ENCODE data around the gene SOCS7.

Gene SOCS7, protein sequence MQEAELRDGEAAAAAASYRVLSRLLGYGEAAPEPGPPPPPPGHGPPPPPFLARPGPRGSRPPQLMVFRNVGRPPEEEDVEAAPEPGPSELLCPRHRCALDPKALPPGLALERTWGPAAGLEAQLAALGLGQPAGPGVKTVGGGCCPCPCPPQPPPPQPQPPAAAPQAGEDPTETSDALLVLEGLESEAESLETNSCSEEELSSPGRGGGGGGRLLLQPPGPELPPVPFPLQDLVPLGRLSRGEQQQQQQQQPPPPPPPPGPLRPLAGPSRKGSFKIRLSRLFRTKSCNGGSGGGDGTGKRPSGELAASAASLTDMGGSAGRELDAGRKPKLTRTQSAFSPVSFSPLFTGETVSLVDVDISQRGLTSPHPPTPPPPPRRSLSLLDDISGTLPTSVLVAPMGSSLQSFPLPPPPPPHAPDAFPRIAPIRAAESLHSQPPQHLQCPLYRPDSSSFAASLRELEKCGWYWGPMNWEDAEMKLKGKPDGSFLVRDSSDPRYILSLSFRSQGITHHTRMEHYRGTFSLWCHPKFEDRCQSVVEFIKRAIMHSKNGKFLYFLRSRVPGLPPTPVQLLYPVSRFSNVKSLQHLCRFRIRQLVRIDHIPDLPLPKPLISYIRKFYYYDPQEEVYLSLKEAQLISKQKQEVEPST
- 27.8 to 38.1 (median 36.5) reads per million in 3 donors for total RNA-seq

DNA sequence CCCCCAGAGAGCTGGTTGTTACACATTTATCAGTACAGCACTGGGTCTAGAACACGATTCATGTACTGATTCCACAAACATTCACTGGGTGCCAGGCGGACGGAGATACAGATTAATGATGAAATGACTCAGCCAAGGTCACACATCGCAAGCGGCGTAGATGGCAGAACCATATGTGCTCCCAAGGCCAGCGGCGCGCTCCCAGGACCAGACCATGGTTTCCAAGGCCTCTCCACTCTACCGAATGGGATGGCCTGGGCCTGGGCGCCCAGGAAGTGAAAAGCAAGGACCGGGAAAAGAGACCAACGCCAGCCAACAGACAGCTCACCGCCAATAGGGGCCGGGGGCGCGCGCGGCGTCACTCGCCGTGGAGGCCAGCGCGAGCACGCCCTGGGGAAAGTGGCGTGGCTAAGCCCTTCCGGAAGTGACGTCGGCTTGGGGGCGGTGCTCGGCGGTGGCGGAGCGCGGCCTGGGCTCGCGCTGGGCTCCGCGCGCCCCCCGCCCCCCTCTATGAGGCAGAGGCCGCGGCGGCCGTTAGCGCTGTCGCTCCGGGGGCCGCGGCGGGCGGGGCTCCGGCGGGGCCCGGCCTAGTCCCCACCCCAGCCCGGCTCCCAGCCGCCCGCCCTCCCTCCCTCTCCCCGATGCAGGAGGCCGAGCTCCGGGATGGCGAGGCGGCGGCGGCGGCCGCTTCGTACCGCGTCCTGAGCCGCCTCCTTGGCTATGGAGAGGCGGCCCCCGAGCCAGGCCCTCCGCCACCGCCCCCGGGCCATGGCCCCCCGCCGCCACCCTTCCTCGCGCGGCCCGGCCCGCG lies at the start of gene SOCS7:
SOCS7 (plus strand) TSS at position 433 of the 811 bp plus-strand sequence; CDS start at position 642, 209 bp downstream.
- Histone ChIP-seq H3K27me3 (replicated peaks; ENCODE audit: control insufficient read depth, insufficient read depth, low read length, poor library complexity, severe bottlenecking) (no peaks in the 10 kb centered on the region), H3K4me1 (ENCODE audit: control insufficient read depth, insufficient read depth, low read length, poor library complexity, severe bottlenecking) (peaks cover 11% of the 10 kb centered on the region), H3K4me3 (ENCODE audit: insufficient read depth, low read depth, low read length, poor library complexity, severe bottlenecking) (peak within 1 kb of the TSS; percentile 72), H3K27ac (ENCODE audit: insufficient read depth, low read length, poor library complexity, severe bottlenecking) (peak within 1 kb of the TSS; percentile 73), H3K36me3 (ENCODE audit: control insufficient read depth, insufficient read depth, low read length) (no peaks in the 10 kb centered on the region), H3K9me3 (ENCODE audit: control insufficient read depth, low read length) (no peaks in the 10 kb centered on the region)
- DNase-seq = peak; percentile 82 to 88 (median 83)

DNA sequence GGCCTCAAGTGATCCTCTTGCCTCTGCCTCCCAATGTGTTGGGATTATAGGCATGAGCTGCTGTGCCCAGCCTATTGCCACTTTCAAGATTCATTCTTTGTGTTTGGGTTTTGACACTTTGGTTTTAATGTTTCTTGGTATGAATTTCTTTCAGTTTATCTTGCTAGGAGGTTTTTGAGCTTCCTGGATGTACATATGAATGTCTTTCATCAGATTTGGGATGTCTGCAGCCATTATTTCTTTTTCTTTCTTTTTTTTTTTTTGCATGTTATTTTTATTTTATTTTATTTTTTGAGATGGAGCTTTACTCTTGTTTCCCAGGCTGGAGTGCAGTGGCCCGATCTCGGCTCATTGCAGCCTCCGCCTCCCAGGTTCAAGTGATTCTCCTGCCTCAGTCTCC lies 36.1 kb upstream of the SOCS7 start:
- H3K27ac ChIP-seq (ENCODE audit: insufficient read depth, low read length, poor library complexity, severe bottlenecking) = no peak overlapping the region
- no peaks in the 10 kb centered on the region for H3K9me3 ChIP-seq (ENCODE audit: control insufficient read depth, low read length)
- H3K36me3 ChIP-seq (ENCODE audit: control insufficient read depth, insufficient read depth, low read length) = peaks cover 11% of the 10 kb centered on the region
- no peaks in the 10 kb centered on the region for H3K27me3 ChIP-seq (replicated peaks; ENCODE audit: control insufficient read depth, insufficient read depth, low read length, poor library complexity, severe bottlenecking)
- no peaks in the 10 kb centered on the region for H3K4me1 ChIP-seq (ENCODE audit: control insufficient read depth, insufficient read depth, low read length, poor library complexity, severe bottlenecking)
- DNase-seq = no peak
- no peak overlapping the region for H3K4me3 ChIP-seq (ENCODE audit: insufficient read depth, low read depth, low read length, poor library complexity, severe bottlenecking)

DNA sequence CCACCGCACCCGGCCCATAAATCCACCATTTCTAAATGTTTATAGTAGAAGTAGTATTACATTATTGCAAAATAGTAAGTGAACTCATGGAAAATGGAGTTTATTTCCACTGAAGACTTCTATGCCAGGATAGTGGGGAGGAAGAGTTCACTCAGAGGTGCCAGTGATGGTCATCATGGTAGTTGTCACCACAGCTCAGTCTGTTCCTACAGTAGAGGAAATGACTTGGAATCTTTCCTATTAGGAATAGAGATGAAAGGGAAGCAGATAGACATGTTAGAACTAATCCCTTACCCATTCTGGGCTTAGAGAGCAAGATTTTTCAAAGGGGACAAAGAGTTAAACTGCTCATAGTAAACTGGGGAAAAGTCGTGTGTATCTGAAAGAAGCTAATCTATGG lies 34.6 kb upstream of the SOCS7 start:
- DNase-seq = no peak
- no peaks in the 10 kb centered on the region for H3K9me3 ChIP-seq (ENCODE audit: control insufficient read depth, low read length)
- H3K36me3 ChIP-seq (ENCODE audit: control insufficient read depth, insufficient read depth, low read length) = peaks cover 17% of the 10 kb centered on the region
- H3K4me1 ChIP-seq (ENCODE audit: control insufficient read depth, insufficient read depth, low read length, poor library complexity, severe bottlenecking) = no peaks in the 10 kb centered on the region
- no peak overlapping the region for H3K4me3 ChIP-seq (ENCODE audit: insufficient read depth, low read depth, low read length, poor library complexity, severe bottlenecking)
- no peaks in the 10 kb centered on the region for H3K27me3 ChIP-seq (replicated peaks; ENCODE audit: control insufficient read depth, insufficient read depth, low read length, poor library complexity, severe bottlenecking)
- no peak overlapping the region for H3K27ac ChIP-seq (ENCODE audit: insufficient read depth, low read length, poor library complexity, severe bottlenecking)

DNA sequence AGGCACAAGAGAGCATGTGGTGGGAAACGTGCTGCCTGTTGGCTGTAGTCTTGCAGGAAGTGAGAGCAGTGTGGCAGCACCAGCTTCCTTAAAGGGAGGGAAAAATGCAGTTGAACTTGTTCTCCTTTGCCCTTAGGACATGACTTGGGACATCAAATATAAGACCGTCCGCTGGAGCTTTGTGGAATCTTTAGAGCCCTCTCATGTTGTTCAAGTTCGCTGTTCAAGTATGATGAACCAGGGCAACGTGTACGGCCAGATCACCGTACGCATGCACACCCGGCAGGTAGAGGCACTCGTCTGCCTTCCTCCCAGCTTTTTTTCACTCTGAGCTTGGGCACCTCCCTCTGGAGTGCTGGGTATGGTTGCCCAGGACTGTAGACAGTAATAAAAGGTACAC lies 31.2 kb upstream of the SOCS7 start:
- Histone ChIP-seq H3K36me3 (ENCODE audit: control insufficient read depth, insufficient read depth, low read length) (peaks cover 24% of the 10 kb centered on the region), H3K4me3 (ENCODE audit: insufficient read depth, low read depth, low read length, poor library complexity, severe bottlenecking) (no peak overlapping the region), H3K27me3 (replicated peaks; ENCODE audit: control insufficient read depth, insufficient read depth, low read length, poor library complexity, severe bottlenecking) (no peaks in the 10 kb centered on the region), H3K9me3 (ENCODE audit: control insufficient read depth, low read length) (no peaks in the 10 kb centered on the region), H3K27ac (ENCODE audit: insufficient read depth, low read length, poor library complexity, severe bottlenecking) (no peak overlapping the region), H3K4me1 (ENCODE audit: control insufficient read depth, insufficient read depth, low read length, poor library complexity, severe bottlenecking) (no peaks in the 10 kb centered on the region)
- no peak for DNase-seq

DNA sequence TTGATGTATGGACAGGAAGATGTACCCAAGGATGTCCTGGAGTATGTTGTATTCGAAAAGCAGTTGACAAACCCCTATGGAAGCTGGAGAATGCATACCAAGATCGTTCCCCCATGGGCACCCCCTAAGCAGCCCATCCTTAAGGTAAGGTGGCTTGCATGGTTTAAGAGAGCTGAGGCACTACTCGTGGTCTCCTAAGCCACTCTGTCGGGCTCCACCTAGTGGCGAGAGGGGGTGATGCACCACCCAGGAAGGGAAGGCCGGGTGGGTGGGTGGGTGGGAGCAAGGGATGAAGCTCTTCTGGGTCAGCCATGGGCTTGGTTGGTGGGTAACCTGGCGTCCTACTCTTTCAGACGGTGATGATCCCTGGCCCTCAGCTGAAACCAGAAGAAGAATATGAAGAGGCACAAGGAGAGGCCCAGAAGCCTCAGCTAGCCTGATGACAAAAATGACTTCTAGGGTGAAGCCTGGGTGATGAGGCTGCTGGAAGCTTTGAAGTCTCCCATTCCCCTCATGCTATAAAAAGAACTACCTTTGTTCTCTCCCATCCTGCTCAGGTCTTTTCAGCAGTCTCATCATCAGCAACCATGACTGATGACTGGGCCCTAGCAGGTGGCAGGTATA lies 29.4 kb upstream of the SOCS7 start:
- Histone ChIP-seq H3K4me3 (ENCODE audit: insufficient read depth, low read depth, low read length, poor library complexity, severe bottlenecking) (no peak overlapping the region), H3K27ac (ENCODE audit: insufficient read depth, low read length, poor library complexity, severe bottlenecking) (no peak overlapping the region), H3K36me3 (ENCODE audit: control insufficient read depth, insufficient read depth, low read length) (peaks cover 20% of the 10 kb centered on the region), H3K27me3 (replicated peaks; ENCODE audit: control insufficient read depth, insufficient read depth, low read length, poor library complexity, severe bottlenecking) (no peaks in the 10 kb centered on the region), H3K9me3 (ENCODE audit: control insufficient read depth, low read length) (no peaks in the 10 kb centered on the region), H3K4me1 (ENCODE audit: control insufficient read depth, insufficient read depth, low read length, poor library complexity, severe bottlenecking) (no peaks in the 10 kb centered on the region)
- peak; percentile 34 to 55 (median 35) for DNase-seq

DNA sequence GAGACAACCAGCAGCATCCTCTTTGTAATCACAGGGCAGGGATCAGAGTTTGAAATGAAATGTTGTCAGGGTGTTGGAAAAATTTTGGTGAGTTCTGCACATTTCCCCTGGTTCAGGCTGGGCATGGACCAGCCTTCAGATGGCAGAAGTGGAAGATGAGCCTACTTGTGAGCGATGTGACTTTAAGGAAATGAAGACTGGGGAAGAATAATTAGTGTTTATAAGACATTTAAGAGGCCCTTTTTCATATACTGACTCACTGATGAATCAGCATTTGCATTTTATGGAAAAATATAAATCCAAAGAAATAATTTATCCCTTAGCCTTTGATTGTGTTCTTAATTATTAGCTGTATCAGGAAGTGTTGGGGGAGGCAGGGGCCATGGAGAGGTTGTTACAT lies 28.7 kb upstream of the SOCS7 start:
- H3K4me1 ChIP-seq (ENCODE audit: control insufficient read depth, insufficient read depth, low read length, poor library complexity, severe bottlenecking) = no peaks in the 10 kb centered on the region
- H3K27ac ChIP-seq (ENCODE audit: insufficient read depth, low read length, poor library complexity, severe bottlenecking) = no peak overlapping the region
- H3K9me3 ChIP-seq (ENCODE audit: control insufficient read depth, low read length) = no peaks in the 10 kb centered on the region
- no peaks in the 10 kb centered on the region for H3K27me3 ChIP-seq (replicated peaks; ENCODE audit: control insufficient read depth, insufficient read depth, low read length, poor library complexity, severe bottlenecking)
- no peak for DNase-seq
- peaks cover 20% of the 10 kb centered on the region for H3K36me3 ChIP-seq (ENCODE audit: control insufficient read depth, insufficient read depth, low read length)
- H3K4me3 ChIP-seq (ENCODE audit: insufficient read depth, low read depth, low read length, poor library complexity, severe bottlenecking) = no peak overlapping the region

DNA sequence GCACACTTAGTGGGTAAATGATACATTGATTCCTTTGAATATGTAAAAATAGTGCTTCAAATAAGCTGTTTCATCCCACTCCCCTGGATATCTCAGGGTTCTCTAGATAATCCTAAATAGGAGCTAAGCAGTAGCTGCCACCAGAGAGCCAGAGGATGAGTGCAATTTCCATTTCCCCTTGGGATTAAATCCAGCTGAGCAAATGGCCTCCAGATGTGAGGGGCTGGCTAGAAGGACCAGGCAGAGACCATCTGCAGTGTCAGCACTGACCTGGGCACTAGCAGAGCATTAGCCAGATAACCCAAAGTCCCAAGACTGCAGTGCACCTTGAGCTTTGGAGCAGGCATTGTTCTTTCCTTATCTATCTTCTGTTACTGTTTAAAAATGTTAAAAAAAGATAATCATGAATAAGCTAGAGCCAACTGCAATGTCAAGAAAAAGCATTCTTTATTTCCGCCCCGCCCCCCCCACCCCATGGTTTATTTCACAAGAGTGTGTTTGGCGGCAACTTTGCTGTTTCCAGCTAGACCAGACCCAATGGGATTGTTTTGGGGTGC lies 27.4 kb upstream of the SOCS7 start:
- DNase-seq = no peak
- Histone ChIP-seq H3K27ac (ENCODE audit: insufficient read depth, low read length, poor library complexity, severe bottlenecking) (no peak overlapping the region), H3K9me3 (ENCODE audit: control insufficient read depth, low read length) (no peaks in the 10 kb centered on the region)

DNA sequence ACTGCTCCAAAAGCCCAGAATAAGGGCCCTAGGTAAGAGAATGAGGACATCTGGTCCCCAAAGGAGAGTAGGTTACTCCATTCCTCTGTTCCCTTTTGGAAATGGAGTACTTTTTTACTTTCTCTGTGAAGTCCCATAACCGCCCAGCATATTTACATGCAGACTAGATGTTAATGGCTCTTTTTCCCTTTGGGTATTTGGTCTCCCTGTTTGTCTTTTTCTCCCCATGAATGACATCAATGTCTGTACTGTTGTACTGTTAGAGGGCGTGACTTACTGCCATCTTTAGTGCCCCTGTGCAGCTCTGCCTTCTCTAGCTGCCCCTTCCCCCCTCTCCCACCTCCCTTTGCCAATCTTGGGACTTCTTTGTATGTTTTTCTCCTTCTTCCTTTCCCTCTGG lies 26.9 kb upstream of the SOCS7 start:
- no peaks in the 10 kb centered on the region for H3K27me3 ChIP-seq (replicated peaks; ENCODE audit: control insufficient read depth, insufficient read depth, low read length, poor library complexity, severe bottlenecking)
- no peak for DNase-seq
- H3K9me3 ChIP-seq (ENCODE audit: control insufficient read depth, low read length) = no peaks in the 10 kb centered on the region
- peaks cover 16% of the 10 kb centered on the region for H3K36me3 ChIP-seq (ENCODE audit: control insufficient read depth, insufficient read depth, low read length)
- no peaks in the 10 kb centered on the region for H3K4me1 ChIP-seq (ENCODE audit: control insufficient read depth, insufficient read depth, low read length, poor library complexity, severe bottlenecking)
- H3K4me3 ChIP-seq (ENCODE audit: insufficient read depth, low read depth, low read length, poor library complexity, severe bottlenecking) = no peak overlapping the region
- H3K27ac ChIP-seq (ENCODE audit: insufficient read depth, low read length, poor library complexity, severe bottlenecking) = no peak overlapping the region

More for the DNA sequence above, 27.4 kb upstream of the SOCS7 start:
- Histone ChIP-seq H3K27me3 (replicated peaks; ENCODE audit: control insufficient read depth, insufficient read depth, low read length, poor library complexity, severe bottlenecking) (no peaks in the 10 kb centered on the region), H3K4me1 (ENCODE audit: control insufficient read depth, insufficient read depth, low read length, poor library complexity, severe bottlenecking) (no peaks in the 10 kb centered on the region), H3K36me3 (ENCODE audit: control insufficient read depth, insufficient read depth, low read length) (peaks cover 20% of the 10 kb centered on the region), H3K4me3 (ENCODE audit: insufficient read depth, low read depth, low read length, poor library complexity, severe bottlenecking) (no peak overlapping the region)

DNA sequence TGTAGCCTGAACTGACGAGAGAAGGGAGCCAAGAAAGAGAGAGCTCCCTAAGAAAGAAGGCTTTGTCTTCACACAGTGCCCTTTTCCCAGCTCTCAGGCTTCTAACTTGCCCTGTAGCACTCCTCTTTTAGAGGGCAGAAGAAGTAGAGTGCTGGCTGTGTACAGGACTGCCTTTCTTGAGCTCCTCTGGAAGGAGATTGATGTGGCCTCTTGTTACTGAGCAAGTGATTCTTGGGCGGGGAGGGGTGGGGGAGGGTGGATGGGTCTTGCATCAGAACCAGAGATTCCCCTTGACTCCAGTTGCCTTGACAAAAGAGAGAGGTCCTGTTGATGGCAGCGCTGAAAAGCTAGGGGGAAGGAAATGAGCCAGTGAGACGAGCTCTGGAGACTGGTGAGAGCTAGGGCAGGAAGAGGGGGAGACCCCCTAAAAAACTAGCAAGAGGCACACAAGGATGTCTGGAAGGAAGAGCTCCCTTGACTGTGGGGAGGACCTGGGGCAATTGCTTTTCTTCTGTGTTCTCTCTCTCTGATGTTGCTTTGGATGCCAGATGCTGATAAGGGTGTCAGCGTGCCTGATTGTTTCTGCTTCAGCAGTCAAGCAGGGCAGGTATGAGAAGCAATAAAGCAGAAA lies 26.3 kb upstream of the SOCS7 start:
- no peaks in the 10 kb centered on the region for H3K4me1 ChIP-seq (ENCODE audit: control insufficient read depth, insufficient read depth, low read length, poor library complexity, severe bottlenecking)
- peaks cover 15% of the 10 kb centered on the region for H3K36me3 ChIP-seq (ENCODE audit: control insufficient read depth, insufficient read depth, low read length)
- no peaks in the 10 kb centered on the region for H3K27me3 ChIP-seq (replicated peaks; ENCODE audit: control insufficient read depth, insufficient read depth, low read length, poor library complexity, severe bottlenecking)
- no peaks in the 10 kb centered on the region for H3K9me3 ChIP-seq (ENCODE audit: control insufficient read depth, low read length)
- H3K4me3 ChIP-seq (ENCODE audit: insufficient read depth, low read depth, low read length, poor library complexity, severe bottlenecking) = no peak overlapping the region
- no peak overlapping the region for H3K27ac ChIP-seq (ENCODE audit: insufficient read depth, low read length, poor library complexity, severe bottlenecking)
- DNase-seq = no peak
